H9 (cell line): ENCODE measurements around the gene FTO. TPM values are rescaled to one million over a fixed set of nuclear protein-coding genes. Genes with fewer than 3 reads are reported as not detected.
A peak's percentile ranks its signal among the peaks of the same experiment; 100 is the strongest.
"Not testable (repeated sequence)": the region's sequence is repeated elsewhere in the genome, so short reads cannot be mapped to it uniquely, and the experiment has no call there.

Experiments used
- DNase-seq: peaks from one replicate; pipeline ENCODE4 v3.0.0-alpha.2; 2017
- H2AFZ ChIP-seq: one replicate; pipeline ENCODE4 v1.6.1; 2013; ENCODE audit warnings: mild to moderate bottlenecking, low read length, control low read depth, moderate library complexity
- H2AK5ac ChIP-seq: 2 replicates; pipeline ENCODE4 v1.6.1; 2013; ENCODE audit warnings: low read length, control low read depth, mixed read lengths; ENCODE audit not compliant: insufficient read length
- H2BK120ac ChIP-seq: one replicate; pipeline ENCODE4 v1.6.1; 2013; ENCODE audit warnings: low read depth, mild to moderate bottlenecking, low read length, control low read depth, inconsistent platforms; ENCODE audit not compliant: poor library complexity, severe bottlenecking
- H2BK12ac ChIP-seq: 2 replicates; pipeline ENCODE4 v1.6.1; 2013; ENCODE audit warnings: low read length, control low read depth, mixed read lengths, low read depth; ENCODE audit not compliant: insufficient read length
- H2BK15ac ChIP-seq: 2 replicates; pipeline ENCODE4 v1.6.1; 2013; ENCODE audit warnings: low read depth, low read length, control low read depth
- H2BK20ac ChIP-seq: one replicate; pipeline ENCODE4 v1.6.1; 2013; ENCODE audit warnings: low read depth, mild to moderate bottlenecking, low read length, control low read depth, inconsistent platforms; ENCODE audit not compliant: poor library complexity, severe bottlenecking
- H2BK5ac ChIP-seq: 2 replicates; pipeline ENCODE4 v1.6.1; 2013; ENCODE audit warnings: low read length, control low read depth, mixed read lengths; ENCODE audit not compliant: insufficient read length
- H3K14ac ChIP-seq: 2 replicates; pipeline ENCODE4 v1.6.1; 2013; ENCODE audit warnings: low read length, control low read depth; ENCODE audit not compliant: insufficient read depth
- H3K18ac ChIP-seq: 2 replicates; pipeline ENCODE4 v1.6.1; 2013; ENCODE audit warnings: low read depth, mild to moderate bottlenecking, mixed read lengths, low read length, control low read depth; ENCODE audit not compliant: insufficient read length
- H3K23ac ChIP-seq: 2 replicates; pipeline ENCODE4 v1.6.1; 2013; ENCODE audit warnings: low read length, control low read depth, mixed read lengths, low read depth; ENCODE audit not compliant: insufficient read length
- H3K23me2 ChIP-seq: 2 replicates; pipeline ENCODE4 v1.6.1; 2013; ENCODE audit warnings: low read depth, mild to moderate bottlenecking, mixed read lengths, low read length, control low read depth; ENCODE audit not compliant: insufficient read length, poor library complexity, severe bottlenecking
- H3K27ac ChIP-seq: 2 replicates; pipeline ENCODE4 v1.5.1; 2013; ENCODE audit warnings: low read length, control low read depth, mixed read lengths, low read depth; ENCODE audit not compliant: insufficient read length
- H3K27me3 ChIP-seq: 2 replicates; pipeline ENCODE4 v1.6.1; 2013; ENCODE audit warnings: low read length, control low read depth, inconsistent platforms; ENCODE audit not compliant: insufficient read depth
- H3K4ac ChIP-seq: 2 replicates; pipeline ENCODE4 v1.6.1; 2013; ENCODE audit warnings: low read depth, mild to moderate bottlenecking, control low read depth, inconsistent platforms, low read length, moderate library complexity
- H3K4me1 ChIP-seq: 2 replicates; pipeline ENCODE4 v1.6.1; 2013; ENCODE audit warnings: low read length, control low read depth, inconsistent platforms; ENCODE audit not compliant: insufficient read depth
- H3K4me2 ChIP-seq: 2 replicates; pipeline ENCODE4 v1.6.1; 2013; ENCODE audit warnings: low read length, control low read depth, mixed read lengths; ENCODE audit not compliant: insufficient read length, insufficient read depth
- H3K56ac ChIP-seq: 2 replicates; pipeline ENCODE4 v1.6.1; 2013; ENCODE audit warnings: low read depth, mild to moderate bottlenecking, mixed read lengths, low read length, control low read depth; ENCODE audit not compliant: insufficient read length
- H3K79me1 ChIP-seq: 2 replicates; pipeline ENCODE4 v1.6.1; 2013; ENCODE audit warnings: low read depth, mild to moderate bottlenecking, moderate library complexity, low read length, control low read depth, inconsistent platforms; ENCODE audit not compliant: insufficient read depth, poor library complexity, severe bottlenecking
- H3K79me2 ChIP-seq: 2 replicates; pipeline ENCODE4 v1.6.1; 2013; ENCODE audit warnings: low read length, control low read depth, inconsistent platforms; ENCODE audit not compliant: insufficient read depth
- H3K9ac ChIP-seq: 2 replicates; pipeline ENCODE4 v1.6.1; 2013; ENCODE audit warnings: low read length, control low read depth, mixed read lengths; ENCODE audit not compliant: insufficient read length; ENCODE audit errors: extremely low read depth
- H3K9me3 ChIP-seq: one replicate; pipeline ENCODE4 v1.6.1; 2013; ENCODE audit warnings: low read depth, low read length, inconsistent platforms; ENCODE audit not compliant: control insufficient read depth
- H3T11ph ChIP-seq: one replicate; pipeline ENCODE4 v1.6.1; 2013; ENCODE audit warnings: mild to moderate bottlenecking, low read length, control low read depth, inconsistent platforms
- H4K20me1 ChIP-seq: one replicate; pipeline ENCODE4 v1.6.1; 2013; ENCODE audit not compliant: control insufficient read depth, insufficient read length, insufficient read depth
- H4K5ac ChIP-seq: 2 replicates; pipeline ENCODE4 v1.6.1; 2013; ENCODE audit warnings: low read depth, mild to moderate bottlenecking, mixed read lengths, low read length, control low read depth; ENCODE audit not compliant: insufficient read length
- H4K8ac ChIP-seq: replicated peaks from 2 replicates; pipeline ENCODE4 v1.6.1; 2013; ENCODE audit warnings: low read length, control low read depth, mixed read lengths, low read depth; ENCODE audit not compliant: insufficient read length
- H4K91ac ChIP-seq: 2 replicates; pipeline ENCODE4 v1.6.1; 2013; ENCODE audit warnings: low read depth, mild to moderate bottlenecking, moderate library complexity, mixed read lengths, low read length, control low read depth; ENCODE audit not compliant: insufficient read length
- H3K27ac Mint-ChIP-seq, 3 experiments: 2 replicates in 2 of 3; 3 replicates in 1 of 3; pipeline ENCODE4 v1.8.0; 2020 to 2021; ENCODE audit warnings: mixed read lengths in 3 of 3, mild to moderate bottlenecking in 1 of 3, moderate library complexity in 1 of 3
- H3K27me3 Mint-ChIP-seq: 2 replicates; pipeline ENCODE4 v1.8.0; 2021; ENCODE audit warnings: low read depth, mild to moderate bottlenecking, moderate library complexity, mixed read lengths
- H3K36me3 Mint-ChIP-seq, 3 experiments: 2 replicates in 2 of 3; 3 replicates in 1 of 3; pipeline ENCODE4 v1.8.0; 2020 to 2021; ENCODE audit warnings: low read depth in 3 of 3, mixed read lengths in 3 of 3; ENCODE audit not compliant: insufficient read depth in 1 of 3
- H3K4me1 Mint-ChIP-seq, 2 experiments: 2 replicates each; pipeline ENCODE4 v1.8.0; 2020; ENCODE audit warnings: mixed read lengths in 2 of 2
- H3K4me3 Mint-ChIP-seq, 2 experiments: 2 replicates in 1 of 2; 3 replicates in 1 of 2; pipeline ENCODE4 v1.8.0; 2020 to 2021; ENCODE audit warnings: mild to moderate bottlenecking in 2 of 2, mixed read lengths in 2 of 2, moderate library complexity in 1 of 2
- H3K9me3 Mint-ChIP-seq, 2 experiments: 2 replicates in 1 of 2; 3 replicates in 1 of 2; pipeline ENCODE4 v1.8.0; 2020; ENCODE audit warnings: mild to moderate bottlenecking in 2 of 2, mixed read lengths in 2 of 2, moderate library complexity in 1 of 2
- WGBS: extraction: QIAGEN DNeasy Blood & Tissue Kit; methylation state at CpG from one replicate; pipeline ENCODE4 v1.1.7; 2013; ENCODE audit warnings: missing lambda C conversion rate, low lambda C conversion rate, mixed read lengths; ENCODE audit not compliant: insufficient read length; ENCODE audit errors: extremely low coverage; 5-methylcytosine and 5-hydroxymethylcytosine counted together
- total RNA-seq: library from RNA; stranded (reverse); gene quantifications from 2 replicates; pipeline ENCODE4 v1.2.1, GENCODE V29; 2021
- TF ChIP-seq, protein P1 (sequence below): fragments of 200-600 bp; sonication (generic); conservative IDR thresholded peaks from 3 replicates; pipeline ENCODE4 v1.8.0; 2021; ENCODE audit warnings: antibody characterized with exemption, mild to moderate bottlenecking

The FTO gene
- total RNA-seq, 1 experiment from 2014 or later: 67.9 TPM

DNA sequence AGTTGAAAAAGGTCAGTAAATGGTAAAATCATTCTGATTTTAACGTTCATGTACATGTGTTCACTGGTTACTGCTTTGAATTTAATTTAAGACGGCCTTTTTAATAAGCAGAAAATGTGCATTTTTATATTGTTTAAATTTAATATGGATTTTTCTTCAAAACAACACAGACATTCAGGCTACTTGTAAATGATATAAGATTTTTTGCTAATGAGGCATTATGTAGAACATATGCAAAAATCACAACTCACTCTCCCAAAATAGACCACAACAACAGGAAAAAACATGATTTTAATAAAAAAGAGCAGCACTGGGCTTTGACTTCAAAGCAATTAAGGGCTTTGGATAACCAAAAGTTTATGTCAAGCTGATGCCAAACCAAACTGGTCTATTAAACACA is 22.6 kb upstream of the FTO start:
- no peaks in the 10 kb centered on the region; the same call in 1 of the 2 replicates for H3K4me1 ChIP-seq
- H2BK15ac ChIP-seq: no peak overlapping the region
- no peak overlapping the region for H3K4me2 ChIP-seq
- Mint-ChIP-seq H3K36me3 (peaks cover 12 to 26% (median 19%) of the 10 kb centered on the region in 3 experiments), H3K9me3 (no peaks in the 10 kb centered on the region; a peak in 2 of 5 replicates), H3K27ac (no peak overlapping the region), H3K27me3 (no peaks in the 10 kb centered on the region), H3K4me3 (no peak overlapping the region), H3K4me1 (peaks cover 0 to 2% of the 10 kb centered on the region in 2 experiments; a peak in 1 of 4 replicates)
- H3K9ac ChIP-seq: no peak overlapping the region
- no peak overlapping the region for H3T11ph ChIP-seq
- H2AK5ac ChIP-seq: no peak overlapping the region
- WGBS: no CpG with 5 or more reads among the region's 2 CpGs
- H4K20me1 ChIP-seq: no peaks in the 10 kb centered on the region
- H3K23me2 ChIP-seq: no peaks in the 10 kb centered on the region
- no peak overlapping the region for H3K27ac ChIP-seq
- no peak overlapping the region for H2BK5ac ChIP-seq
- H3K14ac ChIP-seq: no peak overlapping the region
- TF ChIP-seq, protein P1, sequence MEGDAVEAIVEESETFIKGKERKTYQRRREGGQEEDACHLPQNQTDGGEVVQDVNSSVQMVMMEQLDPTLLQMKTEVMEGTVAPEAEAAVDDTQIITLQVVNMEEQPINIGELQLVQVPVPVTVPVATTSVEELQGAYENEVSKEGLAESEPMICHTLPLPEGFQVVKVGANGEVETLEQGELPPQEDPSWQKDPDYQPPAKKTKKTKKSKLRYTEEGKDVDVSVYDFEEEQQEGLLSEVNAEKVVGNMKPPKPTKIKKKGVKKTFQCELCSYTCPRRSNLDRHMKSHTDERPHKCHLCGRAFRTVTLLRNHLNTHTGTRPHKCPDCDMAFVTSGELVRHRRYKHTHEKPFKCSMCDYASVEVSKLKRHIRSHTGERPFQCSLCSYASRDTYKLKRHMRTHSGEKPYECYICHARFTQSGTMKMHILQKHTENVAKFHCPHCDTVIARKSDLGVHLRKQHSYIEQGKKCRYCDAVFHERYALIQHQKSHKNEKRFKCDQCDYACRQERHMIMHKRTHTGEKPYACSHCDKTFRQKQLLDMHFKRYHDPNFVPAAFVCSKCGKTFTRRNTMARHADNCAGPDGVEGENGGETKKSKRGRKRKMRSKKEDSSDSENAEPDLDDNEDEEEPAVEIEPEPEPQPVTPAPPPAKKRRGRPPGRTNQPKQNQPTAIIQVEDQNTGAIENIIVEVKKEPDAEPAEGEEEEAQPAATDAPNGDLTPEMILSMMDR: no peak
- no peak overlapping the region for H3K4ac ChIP-seq
- no peak overlapping the region for H2BK12ac ChIP-seq
- H3K9me3 ChIP-seq: no peaks in the 10 kb centered on the region
- H2BK20ac ChIP-seq: no peak overlapping the region
- H4K91ac ChIP-seq: no peak overlapping the region
- H4K5ac ChIP-seq: no peak overlapping the region
- H3K56ac ChIP-seq: no peak overlapping the region
- no peak overlapping the region for H4K8ac ChIP-seq
- no peak overlapping the region for H2BK120ac ChIP-seq
- no peak for DNase-seq
- H3K79me2 ChIP-seq: no peaks in the 10 kb centered on the region
- H3K27me3 ChIP-seq: no peaks in the 10 kb centered on the region
- no peak overlapping the region for H3K18ac ChIP-seq
- no peak overlapping the region for H3K23ac ChIP-seq
- no peaks in the 10 kb centered on the region for H3K79me1 ChIP-seq
- H2AFZ ChIP-seq: no peak overlapping the region

DNA sequence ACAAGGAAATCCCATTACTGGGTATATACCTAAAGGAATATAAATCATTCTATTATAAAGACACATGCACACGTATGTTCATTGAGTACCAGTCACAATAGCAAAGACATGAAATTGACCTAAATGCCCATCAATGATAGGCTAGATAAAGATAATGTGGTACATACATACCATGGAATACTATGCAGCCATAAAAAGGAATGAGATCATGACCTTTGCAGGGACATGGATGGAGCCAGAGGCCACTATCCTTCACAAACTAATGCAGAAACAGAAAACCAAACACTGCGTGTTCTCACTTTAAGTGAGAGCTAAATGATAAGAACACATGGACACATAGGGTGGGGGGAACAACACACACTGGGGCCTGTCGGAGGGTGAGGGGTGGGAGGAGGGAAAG is 18.6 kb upstream of the FTO start:
- H3K23me2 ChIP-seq, H2BK120ac ChIP-seq, H3K4me1 ChIP-seq, H3T11ph ChIP-seq, H3K79me1 ChIP-seq, H3K79me2 ChIP-seq, H2AK5ac ChIP-seq, H3K9ac ChIP-seq, H2BK20ac ChIP-seq, H2BK15ac ChIP-seq, H3K14ac ChIP-seq, H3K18ac ChIP-seq, H3K4ac ChIP-seq, H4K5ac ChIP-seq, H3K4me2 ChIP-seq, H3K27me3 ChIP-seq, H4K20me1 ChIP-seq, H2AFZ ChIP-seq, DNase-seq, H2BK5ac ChIP-seq, H3K4me1 Mint-ChIP-seq, H3K23ac ChIP-seq, H2BK12ac ChIP-seq, H4K91ac ChIP-seq, H3K9me3 Mint-ChIP-seq, H3K9me3 ChIP-seq, H3K4me3 Mint-ChIP-seq, H3K27me3 Mint-ChIP-seq, H3K56ac ChIP-seq, H3K27ac ChIP-seq, H4K8ac ChIP-seq: not testable (repeated sequence)
- Mint-ChIP-seq H3K36me3 (peaks cover 12 to 32% (median 24%) of the 10 kb centered on the region in 3 experiments), H3K27ac (peak overlapping the region in 1 of 3 experiments; percentile 62; a peak in 1 of 7 replicates)
- WGBS: no CpG with 5 or more reads among the region's 3 CpGs
